CD4-positive, alpha-beta T cell (primary cell): ENCODE measurements around the gene SCG3. TPM values are rescaled to one million over a fixed set of nuclear protein-coding genes. Genes with fewer than 3 reads are reported as not detected.

ENCODE experiments used
- ATAC-seq: fragments of 200-7000 bp; cut with Tn5 transposase; one replicate; pipeline ENCODE4 v1.10.0; 2022; ENCODE audit warnings: mild to moderate bottlenecking; ENCODE audit not compliant: poor library complexity
- CTCF ChIA-PET: fragments of 350-600 bp; sonication (Branson Sonifier 250); formaldehyde crosslinking; loops from one replicate; lab custom pipeline; 2021; ENCODE audit warnings: antibody characterized with exemption, inconsistent platforms; lab: Charles Lee
- POLR2A ChIA-PET: fragments of 350-600 bp; sonication (Branson Sonifier 250); formaldehyde crosslinking; loops from one replicate; lab custom pipeline; 2021; ENCODE audit warnings: antibody characterized with exemption, inconsistent platforms; lab: Charles Lee
- DNase-seq, 14 experiments: peaks; one replicate each; pipeline ENCODE4 v3.0.0-alpha.2; 2013 to 2020; ENCODE audit warnings: mixed read lengths in 2 of 14
- H3K27ac ChIP-seq, 2 donors: one replicate each; pipeline versions ENCODE4 v1.5.1 to v1.7.0; 2013; ENCODE audit warnings: low read length in 2 of 2, low read depth in 1 of 2, mild to moderate bottlenecking in 1 of 2
- H3K27me3 ChIP-seq, 2 experiments: 1 replicate in 1 of 2; 2 replicates in 1 of 2; pipeline versions ENCODE4 v1.6.1 to v1.7.0; 2013; ENCODE audit warnings: low read length in 2 of 2, control low read depth in 1 of 2, mild to moderate bottlenecking in 1 of 2, moderate library complexity in 1 of 2; ENCODE audit not compliant: insufficient read depth in 2 of 2, control insufficient read depth in 1 of 2
- H3K36me3 ChIP-seq: one replicate; pipeline ENCODE4 v1.6.1; 2013; ENCODE audit warnings: low read length, control low read depth; ENCODE audit not compliant: insufficient read depth
- H3K4me1 ChIP-seq: one replicate; pipeline ENCODE4 v1.6.1; 2013; ENCODE audit warnings: low read length, control low read depth; ENCODE audit not compliant: insufficient read depth
- H3K4me3 ChIP-seq: one replicate; pipeline ENCODE4 v1.5.1; 2013; ENCODE audit warnings: mild to moderate bottlenecking, low read length, moderate library complexity
- H3K9me3 ChIP-seq, 2 experiments: 1 replicate in 1 of 2; 2 replicates in 1 of 2; pipeline versions ENCODE4 v1.6.1 to v1.7.0; 2013; ENCODE audit warnings: low read length in 2 of 2, mild to moderate bottlenecking in 2 of 2, control low read depth in 1 of 2, moderate library complexity in 1 of 2; ENCODE audit not compliant: control insufficient read depth in 1 of 2, insufficient read depth in 1 of 2
- H3K27ac Mint-ChIP-seq: one replicate; pipeline ENCODE4 v1.8.0; 2020; ENCODE audit warnings: mixed read lengths
- H3K27me3 Mint-ChIP-seq: one replicate; pipeline ENCODE4 v1.8.0; 2021; ENCODE audit warnings: mixed read lengths
- H3K36me3 Mint-ChIP-seq: one replicate; pipeline ENCODE4 v1.8.0; 2021; ENCODE audit warnings: low read depth, mixed read lengths
- H3K4me1 Mint-ChIP-seq: one replicate; pipeline ENCODE4 v1.8.0; 2021; ENCODE audit warnings: low read depth, mixed read lengths
- H3K4me3 Mint-ChIP-seq: one replicate; pipeline ENCODE4 v1.8.0; 2020; ENCODE audit warnings: mild to moderate bottlenecking, mixed read lengths
- H3K9me3 Mint-ChIP-seq: one replicate; pipeline ENCODE4 v1.8.0; 2020; ENCODE audit warnings: mixed read lengths
- intact Hi-C, 2 experiments: fragments of 100-400 bp; cut with DNase I in 1 of 2; cut with micrococcal nuclease in 1 of 2; formaldehyde crosslinking; loops; one replicate each; pipeline versions ENCODE4 v1.15.1 to v1.9.0; 2023 to 2025; cut with DNase I, micrococcal nuclease
- total RNA-seq, 174 experiments: library from RNA in 2 of 174; stranded (reverse) in 2 of 174; gene quantifications; one replicate each; pipeline ENCODE4 v1.2.3 and lab custom pipeline; 2021 to 2026
- TF ChIP-seq, protein P1 (sequence below): fragments of 200-600 bp; IDR thresholded peaks from one replicate; pipeline ENCODE4 v1.8.0; 2022; ENCODE audit warnings: antibody characterized with exemption, mild to moderate bottlenecking

The SCG3 gene
- total RNA-seq, 2 experiments from 2014 or later = not detected

DNA sequence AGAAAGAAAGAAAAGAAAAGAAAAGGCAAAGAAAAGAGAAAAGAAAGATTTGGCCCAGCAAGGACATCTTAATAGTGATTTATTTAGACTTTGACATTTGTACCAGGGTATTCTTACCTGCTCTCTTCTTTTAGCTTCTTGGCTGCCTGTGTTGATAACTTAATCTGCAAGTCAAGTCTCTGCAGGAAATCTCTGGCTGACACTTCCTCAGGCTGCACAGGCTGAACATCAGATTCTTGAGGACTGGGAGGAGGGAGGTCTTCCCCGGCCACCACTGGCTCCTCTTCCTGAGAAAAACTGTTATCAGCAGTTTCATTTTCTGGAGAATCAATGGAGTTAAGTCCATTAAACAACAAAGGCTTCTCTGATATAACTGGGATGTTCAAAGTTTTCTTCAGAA lies 43.4 kb downstream of the SCG3 start:
- Histone ChIP-seq H3K4me3 (no peak overlapping the region), H3K27me3 (no peaks in the 10 kb centered on the region), H3K36me3 (peaks cover 34% of the 10 kb centered on the region), H3K9me3 (no peaks in the 10 kb centered on the region), H3K4me1 (peaks cover 19% of the 10 kb centered on the region), H3K27ac (no peak overlapping the region)
- intact Hi-C loops = no loop called here
- no peaks in the 10 kb centered on the region for H3K27me3 Mint-ChIP-seq
- no peak for ATAC-seq
- TF ChIP-seq, protein P1, sequence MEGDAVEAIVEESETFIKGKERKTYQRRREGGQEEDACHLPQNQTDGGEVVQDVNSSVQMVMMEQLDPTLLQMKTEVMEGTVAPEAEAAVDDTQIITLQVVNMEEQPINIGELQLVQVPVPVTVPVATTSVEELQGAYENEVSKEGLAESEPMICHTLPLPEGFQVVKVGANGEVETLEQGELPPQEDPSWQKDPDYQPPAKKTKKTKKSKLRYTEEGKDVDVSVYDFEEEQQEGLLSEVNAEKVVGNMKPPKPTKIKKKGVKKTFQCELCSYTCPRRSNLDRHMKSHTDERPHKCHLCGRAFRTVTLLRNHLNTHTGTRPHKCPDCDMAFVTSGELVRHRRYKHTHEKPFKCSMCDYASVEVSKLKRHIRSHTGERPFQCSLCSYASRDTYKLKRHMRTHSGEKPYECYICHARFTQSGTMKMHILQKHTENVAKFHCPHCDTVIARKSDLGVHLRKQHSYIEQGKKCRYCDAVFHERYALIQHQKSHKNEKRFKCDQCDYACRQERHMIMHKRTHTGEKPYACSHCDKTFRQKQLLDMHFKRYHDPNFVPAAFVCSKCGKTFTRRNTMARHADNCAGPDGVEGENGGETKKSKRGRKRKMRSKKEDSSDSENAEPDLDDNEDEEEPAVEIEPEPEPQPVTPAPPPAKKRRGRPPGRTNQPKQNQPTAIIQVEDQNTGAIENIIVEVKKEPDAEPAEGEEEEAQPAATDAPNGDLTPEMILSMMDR = no peak
- ChIA-PET CTCF (no interaction called here), POLR2A (interaction anchor here (2.6 kb wide), 1 partner anchor 13 kb away, joined by 14 read pairs; the partner anchor contains the start of gene LYSMD2)
- H3K4me3 Mint-ChIP-seq = no peak overlapping the region
- H3K9me3 Mint-ChIP-seq = no peaks in the 10 kb centered on the region
- peaks cover 48% of the 10 kb centered on the region for H3K4me1 Mint-ChIP-seq
- DNase-seq = no peak
- H3K36me3 Mint-ChIP-seq = peaks cover 58% of the 10 kb centered on the region
- peak overlapping the region; percentile 62 for H3K27ac Mint-ChIP-seq

DNA sequence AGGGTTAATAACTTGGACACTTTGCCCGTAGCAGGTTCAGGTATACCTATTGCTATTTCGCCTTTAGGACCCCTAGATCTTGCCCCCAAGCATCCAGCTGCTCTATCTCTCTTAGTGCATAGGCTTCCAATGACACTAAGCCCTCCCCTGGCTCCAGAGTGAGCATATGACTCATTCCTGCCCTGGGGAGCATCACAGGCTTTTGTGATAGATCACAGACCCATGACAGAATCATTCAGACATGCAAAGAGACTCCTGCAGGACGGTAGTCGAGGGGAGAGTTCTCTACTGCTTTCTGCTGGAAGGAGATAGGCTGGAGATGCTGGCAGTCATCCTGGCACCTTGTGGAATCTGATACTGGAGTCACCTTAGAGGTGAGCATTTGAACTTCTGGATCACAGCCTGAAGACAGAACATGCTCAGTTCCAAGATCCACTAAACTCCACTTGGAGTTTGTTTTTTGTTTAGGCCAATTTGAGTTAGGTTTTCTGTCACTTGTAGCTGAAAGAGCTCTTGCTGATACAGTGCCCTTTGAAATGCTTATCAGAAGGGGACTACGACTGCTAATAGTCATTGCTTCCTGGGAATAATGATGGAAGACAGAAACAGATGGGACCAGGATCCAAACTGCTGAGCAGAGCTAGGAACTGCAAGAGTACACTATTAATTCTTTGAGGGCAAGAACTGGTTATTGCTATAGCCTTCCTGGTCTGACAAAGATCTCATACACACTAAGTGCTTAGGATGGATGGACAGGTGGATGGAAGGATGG lies 45.2 kb downstream of the SCG3 start:
- DNase-seq (peak in 10 of 14 experiments; percentile 7 to 67 (median 25)), ATAC-seq (peak; percentile 69)
- peaks cover 65% of the 10 kb centered on the region for H3K4me1 Mint-ChIP-seq
- no peaks in the 10 kb centered on the region for H3K9me3 ChIP-seq
- no peaks in the 10 kb centered on the region for H3K27me3 ChIP-seq
- no peaks in the 10 kb centered on the region for H3K27me3 Mint-ChIP-seq
- CTCF ChIA-PET = interaction anchor here (0.9 to 1.9 kb wide), 2 partner anchors 50 to 77 kb away, joined by 3 to 6 read pairs; no protein-coding TSS in a partner anchor
- H3K27ac Mint-ChIP-seq = peak overlapping the region; percentile 62
- peaks cover 35% of the 10 kb centered on the region for H3K4me1 ChIP-seq
- intact Hi-C loops = no loop called here
- no peak overlapping the region for H3K27ac ChIP-seq
- H3K36me3 ChIP-seq = peaks cover 27% of the 10 kb centered on the region
- H3K4me3 Mint-ChIP-seq = peak overlapping the region; percentile 52
- TF ChIP-seq, protein P1 = no peak
- no peak overlapping the region for H3K4me3 ChIP-seq
- no peaks in the 10 kb centered on the region for H3K9me3 Mint-ChIP-seq
- POLR2A ChIA-PET = interaction anchor here (0.6 to 2.6 kb wide), 2 partner anchors 11 to 50 kb away, joined by 3 to 14 read pairs; partner anchors contain the start of gene LYSMD2
- peaks cover 51% of the 10 kb centered on the region for H3K36me3 Mint-ChIP-seq

- Mint-ChIP-seq H3K9me3 (no peaks in the 10 kb centered on the region), H3K4me3 (no peak overlapping the region), H3K27me3 (no peaks in the 10 kb centered on the region), H3K36me3 (peaks cover 49% of the 10 kb centered on the region), H3K4me1 (peaks cover 68% of the 10 kb centered on the region), H3K27ac (peak overlapping the region; percentile 62)
- Histone ChIP-seq H3K4me3 (no peak overlapping the region), H3K9me3 (no peaks in the 10 kb centered on the region), H3K4me1 (peaks cover 40% of the 10 kb centered on the region), H3K36me3 (peaks cover 19% of the 10 kb centered on the region), H3K27me3 (no peaks in the 10 kb centered on the region), H3K27ac (no peak overlapping the region)
- CTCF ChIA-PET = interaction anchor here (0.8 to 1.9 kb wide), 4 partner anchors 9 to 77 kb away, joined by 3 to 13 read pairs (median 6); partner anchors contain the start of gene LYSMD2
- intact Hi-C loops = no loop called here
- POLR2A ChIA-PET = interaction anchor here (0.6 to 2.6 kb wide), 3 partner anchors 10 to 49 kb away, joined by 3 to 14 read pairs (median 6); partner anchors contain the start of gene LYSMD2
- TF ChIP-seq, protein P1 = no peak
- ATAC-seq (peak; percentile 21), DNase-seq (peak in 5 of 14 experiments; percentile 12 to 51 (median 29))
Measured at GRCh38 chr15:51727141-51727897, 46.0 kb downstream of the SCG3 start.
